Effector memory CD8-positive, alpha-beta T cell (primary cell): ENCODE results near the gene TBX15.
"Not testable (repeated sequence)": the region's sequence is repeated elsewhere in the genome, so short reads cannot be mapped to it uniquely, and the experiment has no call there.

Experiments used
- ATAC-seq: fragments of 150-1000 bp; cut with Tn5 transposase; replicated peaks from 2 replicates; pipeline ENCODE4 v1.10.0; 2021; ENCODE audit warnings: mild to moderate bottlenecking, moderate library complexity
- DNase-seq, 3 experiments: peaks; one replicate each; pipeline ENCODE4 v3.0.0; 2021
- H3K27ac Mint-ChIP-seq, 2 donors: one replicate each; pipeline ENCODE4 v1.8.0; 2022; ENCODE audit warnings: mild to moderate bottlenecking in 2 of 2, mixed read lengths in 2 of 2, moderate library complexity in 2 of 2
- H3K27me3 Mint-ChIP-seq, 2 donors: one replicate each; pipeline ENCODE4 v1.8.0; 2022; ENCODE audit warnings: mixed read lengths in 2 of 2
- H3K36me3 Mint-ChIP-seq: one replicate; pipeline ENCODE4 v1.8.0; 2022; ENCODE audit warnings: mild to moderate bottlenecking, moderate library complexity, mixed read lengths; ENCODE audit not compliant: insufficient read depth
- H3K4me1 Mint-ChIP-seq, 2 donors: one replicate each; pipeline ENCODE4 v1.8.0; 2022; ENCODE audit warnings: low read depth in 2 of 2, mixed read lengths in 2 of 2
- H3K4me3 Mint-ChIP-seq, 2 donors: one replicate each; pipeline ENCODE4 v1.8.0; 2022; ENCODE audit warnings: mild to moderate bottlenecking in 2 of 2, mixed read lengths in 2 of 2, moderate library complexity in 2 of 2
- H3K9me3 Mint-ChIP-seq, 2 donors: one replicate each; pipeline ENCODE4 v1.8.0; 2022; ENCODE audit warnings: mixed read lengths in 2 of 2

The TBX15 gene

DNA sequence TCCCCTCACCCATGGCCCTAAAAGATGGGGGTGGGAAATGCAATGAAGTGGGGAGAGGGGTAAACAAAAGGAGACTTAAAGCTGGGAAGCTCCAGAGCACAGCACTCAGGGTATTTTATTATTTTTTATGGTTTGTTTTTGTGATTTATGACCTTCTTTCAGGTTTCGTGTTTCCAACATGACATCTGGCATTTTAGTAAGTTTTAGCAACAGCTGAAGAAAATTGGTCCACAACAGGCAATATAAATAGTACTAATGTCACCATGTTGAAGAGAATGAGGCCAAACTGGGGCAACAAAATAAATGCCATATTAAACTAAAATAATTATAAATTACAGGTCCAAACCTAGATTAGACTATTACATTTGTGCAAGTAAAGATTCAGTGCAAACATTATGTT, 56.3 kb downstream of the TBX15 start:
- DNase-seq (no peak), ATAC-seq (no peak)
- H3K36me3 Mint-ChIP-seq = no peaks in the 10 kb centered on the region
- H3K27me3 Mint-ChIP-seq = no peaks in the 10 kb centered on the region
- peaks cover 0 to 7% of the 10 kb centered on the region in 2 donors for H3K9me3 Mint-ChIP-seq
- no peak overlapping the region for H3K4me3 Mint-ChIP-seq
- H3K27ac Mint-ChIP-seq = no peak overlapping the region
- no peaks in the 10 kb centered on the region for H3K4me1 Mint-ChIP-seq

DNA sequence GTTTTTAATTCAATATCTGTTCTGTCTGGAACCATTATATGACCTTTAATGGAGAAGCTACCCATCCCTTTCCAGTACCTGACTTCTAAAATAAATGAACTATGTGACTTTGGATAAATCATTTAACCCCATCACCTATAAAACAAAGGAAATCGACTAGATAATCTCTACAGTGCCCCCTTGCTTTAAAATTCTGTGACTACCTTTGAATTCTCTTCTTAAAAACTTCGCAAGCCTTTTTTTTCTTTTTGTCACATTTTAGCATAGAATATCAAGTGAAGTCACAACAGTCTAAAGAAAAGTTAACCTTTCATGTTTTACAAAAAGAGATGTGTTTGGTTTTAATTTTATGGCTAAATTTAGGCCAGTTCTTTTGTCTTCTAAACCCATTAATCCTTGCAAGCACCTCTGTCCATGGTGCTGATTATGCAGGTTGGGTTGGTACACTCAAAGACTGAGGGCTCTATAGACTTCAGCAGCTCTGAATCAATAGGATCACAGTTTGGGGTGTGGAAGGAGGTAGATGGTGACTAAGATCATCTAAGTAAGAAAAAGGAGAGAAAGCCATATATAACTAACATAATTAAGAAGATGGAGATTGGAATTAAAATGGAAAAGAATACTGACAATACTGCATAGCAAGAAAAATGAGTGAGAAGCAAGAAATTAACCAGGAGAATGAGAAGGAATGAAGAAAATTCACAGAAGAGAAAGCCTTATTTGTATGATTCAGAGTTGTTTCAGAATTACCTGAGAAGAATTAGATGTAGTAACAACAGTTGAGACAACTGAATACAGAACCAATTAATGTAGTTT, 59.2 kb downstream of the TBX15 start:
- DNase-seq = no peak
- no peak for ATAC-seq
- H3K4me1 Mint-ChIP-seq = no peaks in the 10 kb centered on the region
- H3K36me3 Mint-ChIP-seq = no peaks in the 10 kb centered on the region
- no peaks in the 10 kb centered on the region for H3K27me3 Mint-ChIP-seq
- no peak overlapping the region for H3K4me3 Mint-ChIP-seq
- H3K9me3 Mint-ChIP-seq = peaks cover 11 to 17% of the 10 kb centered on the region in 2 donors
- no peak overlapping the region for H3K27ac Mint-ChIP-seq

DNA sequence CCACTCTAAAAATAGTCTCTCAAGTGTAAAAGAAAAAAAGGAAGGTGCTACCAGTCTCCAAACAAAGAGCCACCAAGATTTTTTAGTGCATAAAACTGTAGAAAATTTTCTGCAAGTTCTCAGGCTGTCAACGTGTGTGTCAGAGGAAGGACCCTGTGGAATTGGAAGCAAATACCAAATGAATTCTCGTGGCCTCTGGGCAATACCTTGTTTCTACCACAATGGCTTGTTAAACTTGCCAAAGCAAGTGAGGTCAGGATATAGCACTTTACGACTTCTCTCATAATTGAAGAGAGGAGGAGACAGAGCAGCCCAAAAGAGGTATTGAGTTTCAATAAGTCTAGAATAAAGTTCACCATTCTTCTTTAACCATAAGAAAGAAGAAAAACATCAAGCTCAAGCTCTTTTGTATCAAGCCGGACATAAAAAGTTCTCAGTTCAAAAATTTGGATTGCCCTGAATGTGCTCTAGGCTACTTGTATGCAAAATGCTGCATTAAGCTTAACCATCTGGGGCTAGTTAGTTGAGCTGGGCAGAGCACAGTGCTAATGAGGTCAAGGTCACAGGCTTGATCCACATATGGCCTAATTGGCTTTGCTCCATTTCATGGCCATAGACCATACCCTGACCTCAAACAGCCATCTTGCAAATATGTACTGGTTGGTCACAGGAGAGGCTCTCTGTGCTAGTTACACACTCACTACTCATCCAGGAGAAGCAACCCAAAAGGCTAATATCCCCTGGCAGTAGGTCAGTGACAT, 60.5 kb downstream of the TBX15 start:
- peaks cover 11 to 17% of the 10 kb centered on the region in 2 donors for H3K9me3 Mint-ChIP-seq
- no peak overlapping the region for H3K4me3 Mint-ChIP-seq
- no peak overlapping the region for H3K27ac Mint-ChIP-seq
- DNase-seq (no peak), ATAC-seq (no peak)
- no peaks in the 10 kb centered on the region for H3K27me3 Mint-ChIP-seq
- no peaks in the 10 kb centered on the region for H3K4me1 Mint-ChIP-seq
- no peaks in the 10 kb centered on the region for H3K36me3 Mint-ChIP-seq

DNA sequence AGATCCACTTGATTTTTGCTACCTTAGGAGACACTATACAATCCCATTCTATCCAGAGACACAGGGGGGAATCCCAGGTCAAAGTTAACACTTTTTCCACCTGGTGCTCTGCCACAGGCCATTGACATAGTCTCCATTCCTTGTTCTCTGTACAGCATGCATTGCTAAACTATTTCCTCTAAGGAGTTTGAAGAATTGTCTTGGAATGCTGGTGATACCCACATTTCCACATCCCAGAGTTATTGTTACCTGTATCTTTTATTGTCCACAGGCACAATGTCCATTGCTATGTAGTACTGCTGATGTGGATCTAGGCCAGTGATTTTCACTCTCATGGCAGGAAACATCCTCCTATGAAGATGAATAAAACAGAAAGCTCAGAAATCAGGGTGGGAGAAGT, 61.9 kb downstream of the TBX15 start:
- no peaks in the 10 kb centered on the region for H3K4me1 Mint-ChIP-seq
- H3K9me3 Mint-ChIP-seq = peaks cover 11 to 17% of the 10 kb centered on the region in 2 donors
- H3K4me3 Mint-ChIP-seq = no peak overlapping the region
- no peak for ATAC-seq
- no peaks in the 10 kb centered on the region for H3K36me3 Mint-ChIP-seq
- no peak for DNase-seq
- no peaks in the 10 kb centered on the region for H3K27me3 Mint-ChIP-seq
- no peak overlapping the region for H3K27ac Mint-ChIP-seq

DNA sequence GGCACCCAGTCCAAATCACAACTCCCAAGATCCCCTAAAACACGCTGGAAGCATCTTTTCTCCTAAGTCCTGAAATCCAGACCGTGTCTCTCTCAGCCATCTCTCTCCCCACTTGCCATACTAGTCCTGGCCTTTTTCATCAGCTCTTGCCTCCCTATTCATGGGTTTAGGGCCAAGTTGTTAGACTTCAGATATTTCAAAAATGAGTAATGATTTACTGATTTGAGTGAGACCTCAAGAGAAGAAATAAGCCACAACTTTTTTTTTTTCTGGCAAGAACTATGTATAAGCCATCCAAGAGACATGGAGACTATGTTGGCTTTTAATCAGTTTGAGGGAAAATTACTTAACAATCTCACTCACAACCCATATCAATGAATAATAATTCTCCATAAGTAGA, 62.5 kb downstream of the TBX15 start:
- H3K9me3 Mint-ChIP-seq = peaks cover 11 to 17% of the 10 kb centered on the region in 2 donors
- no peak overlapping the region for H3K27ac Mint-ChIP-seq
- no peak for ATAC-seq
- H3K4me1 Mint-ChIP-seq = no peaks in the 10 kb centered on the region
- no peaks in the 10 kb centered on the region for H3K27me3 Mint-ChIP-seq
- H3K4me3 Mint-ChIP-seq = no peak overlapping the region
- no peaks in the 10 kb centered on the region for H3K36me3 Mint-ChIP-seq
- no peak for DNase-seq

DNA sequence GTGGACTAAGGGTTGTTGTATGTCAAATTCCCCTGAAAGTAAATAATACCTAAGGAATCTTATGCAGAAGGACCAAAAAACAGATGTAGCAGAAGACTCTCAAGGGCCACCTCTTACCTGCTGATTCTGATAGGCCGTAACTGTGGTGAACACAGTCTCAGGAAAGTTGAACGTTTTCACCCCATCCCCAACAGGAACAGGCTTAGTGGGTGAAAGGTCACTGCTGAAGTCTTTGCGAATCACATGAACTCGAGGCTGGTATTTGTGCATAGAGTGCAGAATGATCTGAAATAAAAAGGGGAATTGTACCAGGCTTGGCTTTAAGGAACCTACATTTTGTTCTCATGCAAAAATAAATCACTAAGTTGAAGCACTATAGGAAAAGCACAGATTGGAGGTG, 64.8 kb downstream of the TBX15 start:
- Mint-ChIP-seq H3K9me3 (peaks cover 13 to 20% of the 10 kb centered on the region in 2 donors), H3K4me3 (no peak overlapping the region), H3K27me3 (peaks cover 0 to 7% of the 10 kb centered on the region in 2 donors), H3K36me3 (no peaks in the 10 kb centered on the region), H3K27ac (no peak overlapping the region), H3K4me1 (no peaks in the 10 kb centered on the region)
- ATAC-seq (no peak), DNase-seq (no peak)

DNA sequence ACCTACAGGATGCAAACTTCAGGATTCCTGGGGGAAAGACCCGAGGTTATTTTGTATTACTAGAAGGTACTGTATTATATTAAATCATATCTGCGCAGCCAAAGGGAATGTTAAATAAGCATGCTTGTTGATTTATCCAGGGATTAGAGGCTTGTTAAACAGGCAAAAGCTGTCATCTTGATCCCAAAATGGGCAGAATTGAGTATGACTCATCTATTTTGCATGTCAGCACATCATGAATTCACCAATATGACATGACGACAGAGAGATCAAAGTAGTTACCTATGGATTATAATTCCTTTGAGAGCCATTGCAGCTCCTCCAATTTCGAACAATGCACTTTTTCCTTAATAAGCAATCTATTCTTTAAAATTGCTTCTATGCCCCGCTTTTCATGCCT, 66.1 kb downstream of the TBX15 start:
- Mint-ChIP-seq H3K9me3 (peaks cover 12 to 20% of the 10 kb centered on the region in 2 donors), H3K36me3 (no peaks in the 10 kb centered on the region), H3K27ac (no peak overlapping the region), H3K4me3 (no peak overlapping the region), H3K27me3 (peaks cover 0 to 7% of the 10 kb centered on the region in 2 donors), H3K4me1 (no peaks in the 10 kb centered on the region)
- DNase-seq = no peak
- no peak for ATAC-seq

DNA sequence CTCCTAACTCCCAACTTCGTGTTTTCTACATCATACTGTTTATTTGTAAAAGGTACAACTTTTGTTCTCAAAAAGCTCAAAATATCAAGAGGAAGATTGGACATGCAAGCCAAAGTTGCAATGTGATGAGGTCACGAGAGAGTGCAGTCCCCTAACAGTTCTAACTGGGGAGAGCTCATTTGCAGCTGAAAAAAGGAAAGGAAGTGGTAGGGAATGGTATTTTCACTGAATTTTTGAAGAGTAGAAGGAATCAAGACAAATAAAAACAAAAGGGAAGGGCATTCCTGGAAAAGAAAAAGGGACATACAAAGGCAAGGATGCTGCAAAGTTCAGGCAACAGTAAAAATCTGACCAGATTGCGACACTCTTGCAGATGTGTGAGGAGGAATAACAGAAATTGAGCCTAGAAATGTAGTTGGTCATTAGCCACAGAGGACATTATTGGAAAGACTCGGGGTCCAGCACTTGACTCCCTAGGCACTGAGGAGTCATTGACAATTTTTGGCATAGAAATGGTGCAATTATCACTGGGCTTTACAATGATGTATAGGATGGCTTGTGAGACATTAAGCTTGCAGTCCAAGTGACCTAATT, 67.9 kb downstream of the TBX15 start:
- Mint-ChIP-seq H3K27ac (no peak overlapping the region), H3K4me1 (no peaks in the 10 kb centered on the region), H3K27me3 (peaks cover 0 to 7% of the 10 kb centered on the region in 2 donors), H3K36me3 (no peaks in the 10 kb centered on the region), H3K9me3 (peaks cover 7 to 8% of the 10 kb centered on the region in 2 donors), H3K4me3 (no peak overlapping the region)
- DNase-seq = no peak
- no peak for ATAC-seq

DNA sequence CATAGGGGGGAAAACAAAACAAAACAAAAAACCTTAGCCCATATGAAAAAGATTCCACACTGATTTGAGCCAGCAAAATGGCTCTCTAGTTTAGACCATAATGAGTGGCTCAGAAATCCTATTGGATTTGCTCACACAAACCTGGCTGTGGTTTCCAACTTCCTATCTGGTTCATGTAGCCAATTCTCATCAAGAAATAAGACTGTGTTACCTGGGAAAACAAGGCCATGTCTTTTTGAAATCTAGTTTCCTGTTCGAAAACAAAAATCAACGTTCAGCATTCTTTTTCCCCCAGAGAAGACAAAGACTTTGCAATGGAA, 69.2 kb downstream of the TBX15 start:
- peaks cover 0 to 7% of the 10 kb centered on the region in 2 donors for H3K27me3 Mint-ChIP-seq
- no peak overlapping the region for H3K27ac Mint-ChIP-seq
- no peaks in the 10 kb centered on the region for H3K4me1 Mint-ChIP-seq
- H3K9me3 Mint-ChIP-seq = peaks cover 2 to 8% of the 10 kb centered on the region in 2 donors
- H3K36me3 Mint-ChIP-seq = no peaks in the 10 kb centered on the region
- DNase-seq = no peak
- H3K4me3 Mint-ChIP-seq = no peak overlapping the region
- ATAC-seq = no peak

DNA sequence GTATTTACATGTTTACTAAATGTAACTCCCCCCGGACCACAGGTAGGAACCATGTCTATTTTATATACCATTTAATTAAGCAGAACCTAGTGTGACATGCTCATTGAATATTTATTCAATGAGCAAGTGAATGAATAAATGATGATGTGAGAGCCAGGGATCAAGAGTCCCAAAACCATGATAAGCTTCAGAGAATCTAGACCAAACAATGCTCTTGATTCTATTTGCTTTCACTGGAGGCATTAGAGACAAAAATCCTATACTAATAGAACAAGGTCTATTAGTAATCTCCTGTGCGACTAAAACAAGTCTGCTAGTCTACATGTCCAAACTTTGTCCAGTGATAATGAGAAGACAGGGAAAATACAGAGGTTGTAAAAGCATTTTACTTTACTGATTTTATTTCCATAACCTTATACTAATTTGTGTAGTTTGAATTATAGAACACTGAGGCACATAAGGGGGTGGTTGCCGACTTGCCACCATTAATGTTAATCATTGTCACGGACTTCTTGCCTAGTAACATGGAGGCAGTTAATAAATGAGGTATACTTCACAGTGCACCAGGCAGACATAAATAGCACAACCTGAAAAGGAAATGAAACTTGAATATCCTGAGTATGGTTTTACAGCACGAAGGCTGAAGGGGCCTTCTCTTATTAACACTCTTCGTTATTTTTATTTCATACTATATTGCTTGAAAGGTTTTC, 69.8 kb downstream of the TBX15 start:
- Mint-ChIP-seq H3K27ac (no peak overlapping the region), H3K4me3 (no peak overlapping the region), H3K4me1 (no peaks in the 10 kb centered on the region), H3K27me3 (peaks cover 0 to 7% of the 10 kb centered on the region in 2 donors), H3K36me3 (no peaks in the 10 kb centered on the region), H3K9me3 (peaks cover 2 to 8% of the 10 kb centered on the region in 2 donors)
- no peak for ATAC-seq
- no peak for DNase-seq

DNA sequence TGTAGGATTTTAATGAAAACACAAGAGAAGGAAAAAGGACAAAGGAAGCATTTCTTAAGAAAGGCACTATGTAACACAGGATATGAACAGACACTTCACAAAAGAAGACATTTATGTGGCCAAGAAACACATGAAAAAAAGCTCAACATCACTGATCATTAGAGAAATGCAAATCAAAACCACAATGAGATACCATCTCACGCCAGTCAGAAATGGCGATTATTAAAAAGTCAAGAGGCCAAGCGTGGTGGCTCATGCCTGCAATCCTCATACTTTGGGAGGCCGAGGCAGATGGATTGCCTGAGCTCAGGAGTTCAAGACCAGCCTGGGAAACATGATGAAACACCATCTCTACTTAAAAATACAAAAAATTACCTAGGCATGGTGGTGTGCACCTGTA, 71.8 kb downstream of the TBX15 start:
- H3K4me3 Mint-ChIP-seq, H3K36me3 Mint-ChIP-seq, DNase-seq, H3K27ac Mint-ChIP-seq, H3K27me3 Mint-ChIP-seq, H3K9me3 Mint-ChIP-seq, ATAC-seq, H3K4me1 Mint-ChIP-seq: not testable (repeated sequence)

DNA sequence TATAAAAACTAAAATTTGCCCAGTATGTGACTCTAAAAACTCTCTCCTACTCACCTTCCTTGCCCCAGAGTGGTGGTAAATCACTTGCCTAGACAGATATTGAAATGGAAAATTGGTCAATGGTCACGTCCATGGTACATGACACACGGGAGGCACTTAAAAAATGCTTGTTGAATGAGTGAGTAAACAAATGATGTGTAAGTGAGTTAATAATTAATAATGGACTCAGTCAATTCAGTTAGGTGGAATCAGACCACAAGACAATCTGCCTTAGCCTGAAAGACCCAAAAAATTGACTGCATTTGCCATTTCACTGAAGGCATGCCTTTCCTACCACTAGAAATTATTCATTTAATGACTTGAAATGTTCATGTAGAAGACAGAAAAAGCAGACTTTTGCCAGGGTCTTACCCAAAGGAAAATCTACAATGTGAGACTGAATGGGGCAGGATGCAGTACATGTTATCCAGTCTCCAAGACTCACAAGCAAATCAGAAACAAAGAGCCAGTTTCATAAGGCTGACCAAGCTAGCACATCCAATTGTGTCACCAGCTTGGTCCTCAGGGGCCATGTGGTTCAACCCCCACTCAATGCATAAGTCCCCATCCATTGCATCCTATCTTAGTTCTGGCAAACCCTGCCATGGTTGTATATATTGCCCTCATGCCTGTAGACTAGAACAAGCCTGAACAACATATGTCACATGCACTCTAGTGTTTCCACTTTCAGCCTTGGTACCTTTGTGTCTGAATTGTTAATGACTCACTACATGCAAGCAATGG, 73.6 kb downstream of the TBX15 start:
- no peak for ATAC-seq
- DNase-seq = no peak
- H3K4me3 Mint-ChIP-seq = no peak overlapping the region
- H3K36me3 Mint-ChIP-seq = no peaks in the 10 kb centered on the region
- H3K4me1 Mint-ChIP-seq = no peaks in the 10 kb centered on the region
- H3K27me3 Mint-ChIP-seq = no peaks in the 10 kb centered on the region
- H3K9me3 Mint-ChIP-seq = no peaks in the 10 kb centered on the region
- H3K27ac Mint-ChIP-seq = no peak overlapping the region

DNA sequence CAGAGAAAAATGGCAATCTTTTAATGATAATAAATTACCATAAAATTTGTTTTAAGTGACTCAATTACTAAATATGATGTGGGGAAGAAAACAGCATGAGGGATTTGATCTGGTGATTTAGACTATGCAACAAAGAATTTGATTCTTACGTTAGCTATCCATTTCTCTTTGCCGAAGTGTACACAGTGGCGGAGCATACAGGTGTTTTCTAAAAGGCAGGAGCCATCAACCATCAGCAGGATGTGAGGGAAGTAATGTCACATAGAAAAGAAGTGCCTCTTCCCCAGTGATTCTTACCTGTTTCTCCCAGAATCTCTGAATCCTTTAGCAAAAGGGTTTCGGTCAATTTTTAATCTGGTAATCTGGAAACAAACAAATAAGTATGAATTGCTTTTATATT, 74.3 kb downstream of the TBX15 start:
- no peaks in the 10 kb centered on the region for H3K9me3 Mint-ChIP-seq
- no peak overlapping the region for H3K27ac Mint-ChIP-seq
- no peak for ATAC-seq
- H3K27me3 Mint-ChIP-seq = no peaks in the 10 kb centered on the region
- no peak overlapping the region for H3K4me3 Mint-ChIP-seq
- no peaks in the 10 kb centered on the region for H3K36me3 Mint-ChIP-seq
- no peaks in the 10 kb centered on the region for H3K4me1 Mint-ChIP-seq
- DNase-seq = no peak
